Sigmoid colon (tissue), 7 donors: ENCODE results near the gene TMED9. TPM values are rescaled to one million over a fixed set of nuclear protein-coding genes. Genes with fewer than 3 reads are reported as not detected.
A peak's percentile ranks its signal among the peaks of the same experiment; 100 is the strongest.

Experiments used
- DNase-seq: peaks from one replicate; pipeline ENCODE4 v3.0.0-alpha.2; 2019
- H3K27ac ChIP-seq, 4 donors: fragments of 200-600 bp; sonication (generic); one replicate each; pipeline ENCODE4 v1.5.1; 2016 to 2019; ENCODE audit warnings: mild to moderate bottlenecking in 1 of 4
- H3K27me3 ChIP-seq, 3 donors: fragments of 200-600 bp; sonication (generic); one replicate each; pipeline ENCODE4 v1.5.1; 2019; ENCODE audit warnings: mild to moderate bottlenecking in 1 of 3
- H3K36me3 ChIP-seq, 4 donors: fragments of 200-600 bp; sonication (generic); one replicate each; pipeline ENCODE4 v1.5.1; 2016 to 2019
- H3K4me1 ChIP-seq, 4 donors: fragments of 200-600 bp; sonication (generic); one replicate each; pipeline ENCODE4 v1.5.1; 2017 to 2019
- H3K4me3 ChIP-seq, 4 donors: fragments of 200-600 bp; sonication (generic); one replicate each; pipeline ENCODE4 v1.5.1; 2017 to 2019; ENCODE audit warnings: mild to moderate bottlenecking in 2 of 4, moderate library complexity in 1 of 4
- H3K9me3 ChIP-seq, 4 donors: fragments of 200-600 bp in 3 of 4; sonication (generic) in 3 of 4; one replicate each; pipeline versions ENCODE4 v1.5.1 to v1.6.1; 2013 to 2019
- CTCF ChIP-seq, 4 experiments: fragments of 450-650 bp in 3 of 4; fragments of 200-600 bp in 1 of 4; IDR thresholded peaks; one replicate each; pipeline ENCODE4 v1.5.1; 2016 to 2019; ENCODE audit warnings: antibody characterized with exemption in 4 of 4, mild to moderate bottlenecking in 3 of 4, moderate library complexity in 2 of 4
- EP300 ChIP-seq, 4 donors: sonication (generic); formaldehyde crosslinking; IDR thresholded peaks; one replicate each; pipeline ENCODE4 v1.6.1; 2017; ENCODE audit warnings: antibody characterized with exemption in 4 of 4
- POLR2A ChIP-seq, 2 donors: fragments of 450-650 bp; IDR thresholded peaks; one replicate each; pipeline ENCODE4 v1.6.1; 2016; ENCODE audit warnings: antibody characterized with exemption in 2 of 2, mild to moderate bottlenecking in 2 of 2, moderate library complexity in 2 of 2
- POLR2AphosphoS5 ChIP-seq, 4 donors: sonication (generic); formaldehyde crosslinking; IDR thresholded peaks; one replicate each; pipeline ENCODE4 v1.6.1; 2017; ENCODE audit warnings: antibody characterized with exemption in 4 of 4
- WGBS, 2 donors: extraction: QIAGEN DNeasy Blood & Tissue Kit; methylation state at CpG; one replicate each; pipeline ENCODE4 v1.1.7; 2013; 5-methylcytosine and 5-hydroxymethylcytosine counted together
- intact Hi-C: fragments of 100-400 bp; cut with DNase I; formaldehyde crosslinking; loops from one replicate; pipeline ENCODE4 v1.15.1; 2023
- polyA plus RNA-seq, 3 donors: library from polyadenylated mRNA; stranded (reverse); fragments of 200-250 nt; gene quantifications; one replicate each; pipeline ENCODE4 v1.2.3, GENCODE V29; 2013
- total RNA-seq, 4 donors: library from RNA; depleted of rRNA; stranded (reverse); fragments of >200 nt; gene quantifications; one replicate each; pipeline ENCODE4 v1.1.0, GENCODE V29; 2016
- donor health status: healthy with polysubstance abuse.
- donor health status: Bipolar disorder and iron deficiency.
- donor health status: healthy.

TMED9 gene
- total and polyA plus RNA-seq, 7 donors, result 37.2 to 221 (median 56.8) TPM

GRCh38 chr5:177605667-177606066 lies 13.7 kb downstream of the TMED9 start:
- intact Hi-C loops, result no loop called here
- Histone ChIP-seq H3K36me3 (peaks cover 0 to 7% (median 0%) of the 10 kb centered on the region in 4 donors), H3K27me3 (no peaks in the 10 kb centered on the region), H3K9me3 (no peaks in the 10 kb centered on the region), H3K4me1 (peaks cover 0 to 22% (median 15%) of the 10 kb centered on the region in 4 donors), H3K4me3 (no peak overlapping the region), H3K27ac (no peak overlapping the region)
- WGBS, 2 donors, result 81 to 91% methylated on average over 6 of the region's 6 CpGs
- no peak for TF ChIP-seq POLR2A (IDR thresholded peaks at IDR 0.05)
- no peak for TF ChIP-seq CTCF (IDR thresholded peaks at IDR 0.05)
- TF ChIP-seq EP300 (IDR thresholded peaks at IDR 0.05), result no peak
- TF ChIP-seq POLR2AphosphoS5 (IDR thresholded peaks at IDR 0.05), result no peak
- DNase-seq, result no peak

GRCh38 chr5:177606071-177607051 lies 14.4 kb downstream of the TMED9 start:
- H3K27me3 ChIP-seq, result no peaks in the 10 kb centered on the region
- H3K9me3 ChIP-seq, result no peaks in the 10 kb centered on the region
- WGBS, 2 donors, result 88 to 90% methylated on average over 22 of the region's 22 CpGs
- H3K27ac ChIP-seq, result no peak overlapping the region
- no peak overlapping the region for H3K4me3 ChIP-seq
- no peak for TF ChIP-seq EP300 (IDR thresholded peaks at IDR 0.05)
- no peak for TF ChIP-seq CTCF (IDR thresholded peaks at IDR 0.05)
- H3K36me3 ChIP-seq, result peaks cover 0 to 7% (median 0%) of the 10 kb centered on the region in 4 donors
- H3K4me1 ChIP-seq, result peaks cover 0 to 15% (median 10%) of the 10 kb centered on the region in 4 donors
- no peak for DNase-seq
- intact Hi-C loops, result no loop called here

GRCh38 chr5:177607115-177607451 lies 15.1 kb downstream of the TMED9 start:
- TF ChIP-seq POLR2A (IDR thresholded peaks at IDR 0.05) (no peak), CTCF (IDR thresholded peaks at IDR 0.05) (no peak), EP300 (IDR thresholded peaks at IDR 0.05) (no peak)
- no peaks in the 10 kb centered on the region for H3K9me3 ChIP-seq
- peaks cover 0 to 7% (median 0%) of the 10 kb centered on the region in 4 donors for H3K36me3 ChIP-seq
- no peak overlapping the region for H3K27ac ChIP-seq
- DNase-seq, result no peak
- intact Hi-C loops, result no loop called here
- WGBS, 2 donors, result 46 to 66% methylated on average over 11 of the region's 11 CpGs
- peaks cover 0 to 12% (median 9%) of the 10 kb centered on the region in 4 donors for H3K4me1 ChIP-seq
- no peaks in the 10 kb centered on the region for H3K27me3 ChIP-seq
- no peak overlapping the region for H3K4me3 ChIP-seq

GRCh38 chr5:177607452-177608192 lies 15.6 kb downstream of the TMED9 start:
- intact Hi-C loops, result no loop called here
- H3K4me1 ChIP-seq, result peaks cover 0 to 12% (median 9%) of the 10 kb centered on the region in 4 donors
- H3K27ac ChIP-seq, result no peak overlapping the region
- TF ChIP-seq CTCF (IDR thresholded peaks at IDR 0.05) (peak; percentile 29 to 83 (median 74)), POLR2A (IDR thresholded peaks at IDR 0.05) (no peak), POLR2AphosphoS5 (IDR thresholded peaks at IDR 0.05) (peak in 1 of 4 donors; percentile 37)
- no peaks in the 10 kb centered on the region for H3K27me3 ChIP-seq
- DNase-seq, result peak; percentile 85
- H3K9me3 ChIP-seq, result no peaks in the 10 kb centered on the region
- H3K36me3 ChIP-seq, result peaks cover 0 to 7% (median 0%) of the 10 kb centered on the region in 4 donors
- 23 to 35% methylated on average over 15 of the region's 15 CpGs for WGBS, 2 donors
- no peak overlapping the region for H3K4me3 ChIP-seq
